Neural progenitor cell (in vitro differentiated cells): ENCODE measurements around the gene HSPA12B. TPM values are rescaled to one million over a fixed set of nuclear protein-coding genes. Genes with fewer than 3 reads are reported as not detected.

Source experiments
- DNase-seq: peaks from one replicate; pipeline ENCODE4 v3.0.0-alpha.2; 2016; ENCODE audit warnings: low spot score
- H2AFZ ChIP-seq: fragments of 200-600 bp; sonication (generic); replicated peaks from 2 replicates; pipeline ENCODE4 v1.6.1; 2016; ENCODE audit warnings: antibody characterized with exemption
- H3F3A ChIP-seq: fragments of 200-600 bp; sonication (generic); 2 replicates; pipeline ENCODE4 v1.6.1; 2016; ENCODE audit warnings: antibody characterized with exemption, low read depth
- H3K27ac ChIP-seq: fragments of 200-600 bp; sonication (generic); 2 replicates; pipeline ENCODE4 v1.5.1; 2016; ENCODE audit warnings: mild to moderate bottlenecking
- H3K27me3 ChIP-seq: fragments of 200-600 bp; sonication (generic); 2 replicates; pipeline ENCODE4 v1.6.1; 2016; ENCODE audit warnings: mild to moderate bottlenecking, moderate library complexity
- H3K36me3 ChIP-seq: fragments of 200-600 bp; sonication (generic); 2 replicates; pipeline ENCODE4 v1.5.1; 2016
- H3K4me1 ChIP-seq: fragments of 200-600 bp; sonication (generic); 2 replicates; pipeline ENCODE4 v1.6.1; 2016; ENCODE audit warnings: mixed run types
- H3K4me2 ChIP-seq: fragments of 200-600 bp; sonication (generic); 2 replicates; pipeline ENCODE4 v1.6.1; 2016
- H3K4me3 ChIP-seq: fragments of 200-600 bp; sonication (generic); 2 replicates; pipeline ENCODE4 v1.5.1; 2016
- H3K79me2 ChIP-seq: fragments of 200-600 bp; sonication (generic); 2 replicates; pipeline ENCODE4 v1.6.1; 2016; ENCODE audit warnings: low read depth
- H3K9ac ChIP-seq: fragments of 200-600 bp; sonication (generic); 2 replicates; pipeline ENCODE4 v1.6.1; 2016
- H3K9me3 ChIP-seq: fragments of 200-600 bp; sonication (generic); 2 replicates; pipeline ENCODE4 v1.5.1; 2016; ENCODE audit warnings: low read depth
- H4K20me1 ChIP-seq: fragments of 200-600 bp; sonication (generic); 2 replicates; pipeline ENCODE4 v1.6.1; 2016; ENCODE audit warnings: low read depth
- H3K27ac Mint-ChIP-seq: 3 replicates; pipeline ENCODE4 v1.8.0; 2021; ENCODE audit warnings: mixed read lengths
- H3K27me3 Mint-ChIP-seq: 2 replicates; pipeline ENCODE4 v1.8.0; 2022; ENCODE audit warnings: low read depth, mild to moderate bottlenecking, inconsistent platforms, moderate library complexity, mixed read lengths; ENCODE audit not compliant: insufficient read depth
- H3K36me3 Mint-ChIP-seq: 3 replicates; pipeline ENCODE4 v1.8.0; 2021; ENCODE audit warnings: mixed read lengths
- H3K4me1 Mint-ChIP-seq: 3 replicates; pipeline ENCODE4 v1.8.0; 2021; ENCODE audit warnings: mixed read lengths
- H3K4me3 Mint-ChIP-seq: 3 replicates; pipeline ENCODE4 v1.8.0; 2021; ENCODE audit warnings: mild to moderate bottlenecking, moderate library complexity, mixed read lengths
- H3K9me3 Mint-ChIP-seq: 3 replicates; pipeline ENCODE4 v1.8.0; 2020; ENCODE audit warnings: mixed read lengths
- CTCF ChIP-seq: fragments of 200-600 bp; sonication (generic); IDR thresholded peaks from 2 replicates; pipeline ENCODE4 v1.5.1; 2017; ENCODE audit warnings: antibody characterized with exemption, mild to moderate bottlenecking
- EZH2 ChIP-seq: fragments of 200-600 bp; sonication (generic); IDR thresholded peaks from 2 replicates; pipeline ENCODE4 v1.6.1; 2017; ENCODE audit warnings: antibody characterized with exemption, mild to moderate bottlenecking, moderate library complexity
- EZH2phosphoT487 ChIP-seq: fragments of 200-600 bp; sonication (generic); IDR thresholded peaks from 2 replicates; pipeline ENCODE4 v1.6.1; 2017; ENCODE audit warnings: antibody characterized with exemption
- total RNA-seq: library from RNA; depleted of rRNA; stranded (reverse); fragments of >200 nt; gene quantifications from 2 replicates; pipeline ENCODE4 v1.2.3, GENCODE V29; 2015; ENCODE audit warnings: low replicate concordance

The HSPA12B gene
- total RNA-seq, 1 donor from 2014 or later, result 0.15 TPM

GRCh38 chr20:3710011-3710466 is 22.4 kb upstream of the HSPA12B start:
- Histone ChIP-seq H3K27ac (no peak overlapping the region), H3K4me1 (no peaks in the 10 kb centered on the region), H3K9ac (no peak overlapping the region), H3K4me3 (no peak overlapping the region), H3K79me2 (no peaks in the 10 kb centered on the region), H3K36me3 (no peaks in the 10 kb centered on the region), H3K9me3 (no peaks in the 10 kb centered on the region), H2AFZ (no peak overlapping the region), H4K20me1 (no peaks in the 10 kb centered on the region), H3F3A (no peaks in the 10 kb centered on the region), H3K4me2 (no peak overlapping the region), H3K27me3 (no peaks in the 10 kb centered on the region)
- Mint-ChIP-seq H3K9me3 (no peaks in the 10 kb centered on the region), H3K4me1 (no peaks in the 10 kb centered on the region), H3K27me3 (peaks cover 5% of the 10 kb centered on the region), H3K4me3 (no peak overlapping the region), H3K36me3 (no peaks in the 10 kb centered on the region), H3K27ac (no peak overlapping the region)
- TF ChIP-seq EZH2phosphoT487 (no peak), EZH2 (no peak), CTCF (no peak)
- no peak for DNase-seq

DNA sequence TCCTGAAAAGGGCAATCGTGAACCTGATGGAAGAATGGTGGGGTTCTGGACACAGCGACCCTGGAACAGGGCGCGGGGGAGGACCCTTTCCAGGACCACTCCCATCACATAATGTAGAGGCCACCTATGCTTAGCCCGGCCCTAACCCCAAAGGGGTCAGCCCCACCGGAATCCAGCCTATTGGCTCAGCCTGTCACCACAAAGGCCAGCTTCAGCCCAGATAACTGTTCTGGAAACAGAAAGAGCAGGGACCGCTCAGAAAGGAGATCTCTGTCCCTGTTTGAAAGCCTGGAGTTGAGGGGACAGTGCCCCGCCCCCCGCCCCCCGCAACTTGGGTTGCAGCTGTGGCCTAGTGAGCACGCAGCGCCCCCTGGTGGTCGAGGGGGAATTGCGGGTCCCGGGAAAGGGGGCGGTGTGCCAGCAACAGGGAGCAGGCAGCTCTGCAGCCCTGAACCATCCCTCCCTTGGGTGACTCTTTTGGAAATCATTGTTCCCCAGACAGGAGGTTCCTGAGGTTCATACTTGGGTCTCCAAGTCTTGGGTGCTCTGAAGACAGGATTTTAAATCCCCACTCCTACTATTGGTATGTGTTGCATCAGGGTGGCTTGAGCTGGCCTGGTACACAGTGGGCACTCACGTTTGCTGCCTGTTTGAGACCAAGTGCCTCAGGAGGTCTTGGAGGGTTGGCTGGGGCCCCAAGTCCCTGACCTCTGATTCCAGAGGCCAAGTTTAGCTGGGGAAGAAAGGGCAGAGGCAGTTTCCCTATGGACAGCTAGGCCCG is 21.6 kb upstream of the HSPA12B start:
- no peak overlapping the region for H2AFZ ChIP-seq

GRCh38 chr20:3711484-3711941 is 21.0 kb upstream of the HSPA12B start:
- no peak overlapping the region for H2AFZ ChIP-seq

More for the DNA sequence above, 21.6 kb upstream of the HSPA12B start:
- no peaks in the 10 kb centered on the region for H3K36me3 ChIP-seq
- no peaks in the 10 kb centered on the region for H3K9me3 ChIP-seq
- no peaks in the 10 kb centered on the region for H3K79me2 ChIP-seq
- no peak overlapping the region for H3K27ac ChIP-seq
- Mint-ChIP-seq H3K27me3 (peaks cover 5% of the 10 kb centered on the region), H3K36me3 (no peaks in the 10 kb centered on the region), H3K9me3 (no peaks in the 10 kb centered on the region), H3K27ac (no peak overlapping the region), H3K4me3 (no peak overlapping the region), H3K4me1 (no peaks in the 10 kb centered on the region)
- no peaks in the 10 kb centered on the region for H4K20me1 ChIP-seq
- no peak overlapping the region for H3K4me3 ChIP-seq
- H3K4me2 ChIP-seq, result no peak overlapping the region
- no peak for TF ChIP-seq EZH2phosphoT487
- TF ChIP-seq EZH2, result no peak
- TF ChIP-seq CTCF, result peak; percentile 99
- no peaks in the 10 kb centered on the region for H3K4me1 ChIP-seq
- H3K27me3 ChIP-seq, result no peaks in the 10 kb centered on the region
- no peak overlapping the region for H3K9ac ChIP-seq
- DNase-seq, result peak; percentile 85
- H3F3A ChIP-seq, result no peaks in the 10 kb centered on the region

More at GRCh38 chr20:3711484-3711941, 21.0 kb upstream of the HSPA12B start:
- no peaks in the 10 kb centered on the region for H3K36me3 Mint-ChIP-seq
- H3K9me3 Mint-ChIP-seq, result no peaks in the 10 kb centered on the region
- Histone ChIP-seq H3K9ac (no peak overlapping the region), H3K9me3 (no peaks in the 10 kb centered on the region), H3K27me3 (no peaks in the 10 kb centered on the region), H3K4me3 (no peak overlapping the region), H3K27ac (no peak overlapping the region), H3F3A (no peaks in the 10 kb centered on the region), H3K4me2 (no peak overlapping the region), H4K20me1 (no peaks in the 10 kb centered on the region), H3K4me1 (no peaks in the 10 kb centered on the region), H3K36me3 (no peaks in the 10 kb centered on the region), H3K79me2 (no peaks in the 10 kb centered on the region)
- DNase-seq, result no peak
- no peaks in the 10 kb centered on the region for H3K4me1 Mint-ChIP-seq
- no peak overlapping the region for H3K4me3 Mint-ChIP-seq
- no peak for TF ChIP-seq CTCF
- TF ChIP-seq EZH2, result no peak
- TF ChIP-seq EZH2phosphoT487, result no peak
- peaks cover 4% of the 10 kb centered on the region for H3K27me3 Mint-ChIP-seq
- H3K27ac Mint-ChIP-seq, result no peak overlapping the region
